Measurements from ENCODE around the gene DOCK2. TPM values are rescaled to one million over a fixed set of nuclear protein-coding genes. Genes with fewer than 3 reads are reported as not detected.
A peak's percentile ranks its signal among the peaks of the same experiment; 100 is the strongest.

Gene DOCK2
- total and polyA plus RNA-seq, 9 of the 15 experiments (the other 6 are each of a cell fraction or from before 2014, with no cell fraction given) = 4.5 to 42.6 (median 20.5) TPM

GRCh38 chr5:169748174-169748573 lies 111.1 kb downstream of the DOCK2 start:
- ChIA-PET CTCF (ENCODE audit: low intra/inter-chr PET ratio) (no interaction called here), POLR2A (interaction anchor here (1.7 kb wide), 1 partner anchor 12 kb away, joined by 6 read pairs; no protein-coding TSS in a partner anchor)
- peaks cover 5% of the 10 kb centered on the region; the same call in 1 of the 3 replicates for H3K36me3 ChIP-seq (ENCODE audit: control insufficient read depth, insufficient read depth, low read length)
- DNase-seq (ENCODE audit: extremely low read depth in 1 of 4, low spot score in 3 of 4) = no peak
- TF ChIP-seq KLF10 (CRISPR knock-in tag; IDR thresholded peaks at IDR 0.05) (no peak), EWSR1 (IDR thresholded peaks at IDR 0.05; ENCODE audit: borderline replicate concordance, low read depth, partially characterized antibody) (no peak), NFATC3 (IDR thresholded peaks at IDR 0.05) (no peak)
- no peaks in the 10 kb centered on the region for H3K9me3 ChIP-seq (replicated peaks; ENCODE audit: control insufficient read depth, insufficient read depth, low read depth, low read length)
- H3K9ac ChIP-seq (ENCODE audit: insufficient read depth in 1 of 2, low read depth in 2 of 2, low read length in 2 of 2) = no peak overlapping the region
- no TSS peak for BruUV-seq (replicated peaks)
- H2AFZ ChIP-seq (ENCODE audit: low read depth, low read length) = no peak overlapping the region
- H3K9me1 ChIP-seq (ENCODE audit: control insufficient read depth, insufficient read depth, low read length) = no peaks in the 10 kb centered on the region
- 74% methylated on average over 3 of the region's 3 CpGs for WGBS (ENCODE audit: insufficient coverage, low coverage, missing lambda C conversion rate)
- intact Hi-C loops (cut with micrococcal nuclease) (no loop called here), in situ Hi-C loops (cut with MboI) (no loop called here)
- H3K79me2 ChIP-seq (ENCODE audit: control insufficient read depth, insufficient read depth, low read length) = no peaks in the 10 kb centered on the region
- H3K4me3 ChIP-seq = no peak overlapping the region
- no peaks in the 10 kb centered on the region for H3K27me3 ChIP-seq (ENCODE audit: control insufficient read depth in 2 of 2, insufficient read depth in 2 of 2, low read length in 2 of 2)
- peaks cover 14 to 38% of the 10 kb centered on the region in 2 experiments; a peak in 4 of 5 replicates for H3K4me1 ChIP-seq (replicated peaks in 1 of 2; ENCODE audit: control insufficient read depth in 2 of 2, insufficient read depth in 2 of 2, low read length in 2 of 2)
- no peak for ATAC-seq
- FAIRE-seq = no peak
- H3K27ac ChIP-seq (ENCODE audit: extremely low read depth, low read depth, low read length) = no peak overlapping the region
- H3K4me2 ChIP-seq (ENCODE audit: insufficient read depth, low read length) = no peak overlapping the region
- no peaks in the 10 kb centered on the region for H4K20me1 ChIP-seq (replicated peaks; ENCODE audit: control insufficient read depth, insufficient read depth, low read length)

DNA sequence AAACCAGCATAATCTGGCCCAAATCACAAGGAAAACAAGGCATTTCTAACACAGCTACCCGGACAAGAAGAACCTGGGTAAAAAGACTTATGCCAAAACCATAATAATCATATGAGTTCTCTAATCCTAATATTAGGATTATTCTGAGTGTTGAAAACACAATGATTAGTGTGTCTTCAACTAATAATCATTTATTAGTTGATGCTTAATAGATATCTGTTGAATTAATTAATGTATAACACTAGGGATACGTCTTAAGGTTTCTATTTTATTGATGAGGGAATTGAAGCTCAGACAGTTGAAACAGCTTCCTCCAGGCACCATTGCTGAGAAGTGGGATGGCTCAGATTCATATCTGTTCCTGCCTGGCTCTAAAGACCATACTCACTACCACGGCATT lies 112.2 kb downstream of the DOCK2 start:
- WGBS (ENCODE audit: insufficient coverage, low coverage, missing lambda C conversion rate) = 68% methylated on average over 3 of the region's 3 CpGs
- Histone ChIP-seq H3K9me1 (ENCODE audit: control insufficient read depth, insufficient read depth, low read length) (no peaks in the 10 kb centered on the region), H2AFZ (ENCODE audit: low read depth, low read length) (no peak overlapping the region), H3K79me2 (ENCODE audit: control insufficient read depth, insufficient read depth, low read length) (no peaks in the 10 kb centered on the region), H3K27ac (ENCODE audit: extremely low read depth, low read depth, low read length) (no peak overlapping the region), H3K4me1 (replicated peaks in 1 of 2; ENCODE audit: control insufficient read depth in 2 of 2, insufficient read depth in 2 of 2, low read length in 2 of 2) (peaks cover 14 to 33% of the 10 kb centered on the region in 2 experiments; a peak in 4 of 5 replicates), H3K4me3 (no peak overlapping the region), H3K4me2 (ENCODE audit: insufficient read depth, low read length) (no peak overlapping the region), H3K9me3 (replicated peaks; ENCODE audit: control insufficient read depth, insufficient read depth, low read depth, low read length) (no peaks in the 10 kb centered on the region), H3K9ac (ENCODE audit: insufficient read depth in 1 of 2, low read depth in 2 of 2, low read length in 2 of 2) (no peak overlapping the region), H3K36me3 (ENCODE audit: control insufficient read depth, insufficient read depth, low read length) (peaks cover 5% of the 10 kb centered on the region; the same call in 2 of the 3 replicates), H3K27me3 (ENCODE audit: control insufficient read depth in 2 of 2, insufficient read depth in 2 of 2, low read length in 2 of 2) (no peaks in the 10 kb centered on the region), H4K20me1 (replicated peaks; ENCODE audit: control insufficient read depth, insufficient read depth, low read length) (no peaks in the 10 kb centered on the region)
- in situ Hi-C loops (cut with MboI) = no loop called here
- FAIRE-seq = no peak
- ATAC-seq = no peak
- intact Hi-C loops (cut with micrococcal nuclease) = no loop called here
- no peak for TF ChIP-seq U2AF2 (optimal IDR thresholded peaks at IDR 0.05; ENCODE audit: low read depth, low read length)
- TF ChIP-seq, protein P1, sequence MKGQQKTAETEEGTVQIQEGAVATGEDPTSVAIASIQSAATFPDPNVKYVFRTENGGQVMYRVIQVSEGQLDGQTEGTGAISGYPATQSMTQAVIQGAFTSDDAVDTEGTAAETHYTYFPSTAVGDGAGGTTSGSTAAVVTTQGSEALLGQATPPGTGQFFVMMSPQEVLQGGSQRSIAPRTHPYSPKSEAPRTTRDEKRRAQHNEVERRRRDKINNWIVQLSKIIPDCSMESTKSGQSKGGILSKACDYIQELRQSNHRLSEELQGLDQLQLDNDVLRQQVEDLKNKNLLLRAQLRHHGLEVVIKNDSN (CRISPR knock-in tag; IDR thresholded peaks at IDR 0.05) = no peak
- TF ChIP-seq DACH1 (IDR thresholded peaks at IDR 0.05; ENCODE audit: partially characterized antibody) = peak; percentile 98
- DNase-seq (ENCODE audit: extremely low read depth in 1 of 4, low spot score in 3 of 4) = no peak
- ChIA-PET CTCF (ENCODE audit: low intra/inter-chr PET ratio) (no interaction called here), POLR2A (interaction anchor here (0.6 kb wide), 1 partner anchor 155 kb away, joined by 3 read pairs; no protein-coding TSS in a partner anchor)
- no TSS peak for BruUV-seq (replicated peaks)

Data from K562 (cell line).